ENCODE results near the gene ABL1.
A peak's percentile ranks its signal among the peaks of the same experiment; 100 is the strongest.

Gene ABL1

GRCh38 chr9:130817914-130818313 is 17.1 kb upstream of the ABL1 start:
- Histone ChIP-seq H3K27ac (ENCODE audit: extremely low read depth, low read depth, low read length) (no peak overlapping the region), H3K4me3 (ENCODE audit: low read depth, low read length) (no peak overlapping the region), H3K9me3 (ENCODE audit: control insufficient read depth, insufficient read depth, low read depth, low read length) (no peaks in the 10 kb centered on the region), H3K36me3 (ENCODE audit: control insufficient read depth in 2 of 2, insufficient read depth in 1 of 2, low read length in 2 of 2) (no peaks in the 10 kb centered on the region), H3K4me1 (ENCODE audit: control insufficient read depth, insufficient read depth, low read length) (no peaks in the 10 kb centered on the region)
- TF ChIP-seq ZBTB1 (tag by site-specific recombination; IDR thresholded peaks at IDR 0.05) (no peak), ZNF157 (tag by site-specific recombination; IDR thresholded peaks at IDR 0.05) (no peak), ZNF350 (tag by site-specific recombination; IDR thresholded peaks at IDR 0.05) (no peak), GFI1B (tag by site-specific recombination; IDR thresholded peaks at IDR 0.05) (no peak), CTCF (tag by site-specific recombination; IDR thresholded peaks at IDR 0.05) (no peak), ZBTB20 (tag by site-specific recombination; IDR thresholded peaks at IDR 0.05) (no peak), ZNF18 (tag by site-specific recombination; IDR thresholded peaks at IDR 0.05) (peak; percentile 96), ZNF629 (tag by site-specific recombination; IDR thresholded peaks at IDR 0.05) (no peak), ZNF664 (tag by site-specific recombination; IDR thresholded peaks at IDR 0.05) (no peak)
- POLR2A ChIA-PET: no interaction called here
- CTCF ChIA-PET: interaction anchor here (0.6 to 1.1 kb wide), 2 partner anchors 42 to 51 kb away, joined by 3 to 4 read pairs; no protein-coding TSS in a partner anchor

- CTCF ChIA-PET: interaction anchor here (0.6 kb wide), 1 partner anchor 11 kb away, joined by 4 read pairs; no protein-coding TSS in a partner anchor
- Histone ChIP-seq H3K4me3 (ENCODE audit: low read depth, low read length) (no peak overlapping the region), H3K4me1 (ENCODE audit: control insufficient read depth, insufficient read depth, low read length) (no peaks in the 10 kb centered on the region), H3K27ac (ENCODE audit: extremely low read depth, low read depth, low read length) (no peak overlapping the region), H3K36me3 (ENCODE audit: control insufficient read depth in 2 of 2, insufficient read depth in 1 of 2, low read length in 2 of 2) (no peaks in the 10 kb centered on the region), H3K9me3 (ENCODE audit: control insufficient read depth, insufficient read depth, low read depth, low read length) (no peaks in the 10 kb centered on the region)
- TF ChIP-seq ZBTB8A (tag by site-specific recombination; IDR thresholded peaks at IDR 0.05) (0 out of 2 replicates have a peak, but pooled peaks have one; percentile 11), ZNF366 (tag by site-specific recombination; conservative IDR thresholded peaks at IDR 0.05) (no peak)
- POLR2A ChIA-PET: no interaction called here
These were observed 14.8 kb upstream of the ABL1 start for GRCh38 chr9:130820135-130820738.

GRCh38 chr9:130823435-130823834 is 11.6 kb upstream of the ABL1 start:
- POLR2A ChIA-PET: interaction anchor here (1.4 to 2.2 kb wide), 3 partner anchors 11 to 130 kb away, joined by 3 to 17 read pairs (median 3); partner anchors contain the start of genes ABL1 and EXOSC2
- Histone ChIP-seq H3K9me3 (ENCODE audit: control insufficient read depth, insufficient read depth, low read depth, low read length) (no peaks in the 10 kb centered on the region), H3K36me3 (ENCODE audit: control insufficient read depth in 2 of 2, insufficient read depth in 1 of 2, low read length in 2 of 2) (no peaks in the 10 kb centered on the region), H3K4me3 (ENCODE audit: low read depth, low read length) (no peak overlapping the region), H3K4me1 (ENCODE audit: control insufficient read depth, insufficient read depth, low read length) (no peaks in the 10 kb centered on the region), H3K27ac (ENCODE audit: extremely low read depth, low read depth, low read length) (no peak overlapping the region)
- TF ChIP-seq SCRT2 (tag by site-specific recombination; IDR thresholded peaks at IDR 0.05) (0 out of 2 replicates have a peak, but pooled peaks have one; percentile 43), ZBTB17 (tag by site-specific recombination; IDR thresholded peaks at IDR 0.05) (no peak)
- CTCF ChIA-PET: interaction anchor here (1.0 to 2.4 kb wide), 4 partner anchors 43 to 55 kb away, joined by 3 to 18 read pairs (median 10); no protein-coding TSS in a partner anchor

- ChIA-PET POLR2A (interaction anchor here (1.8 to 2.2 kb wide), 2 partner anchors 10 kb away, joined by 5 to 17 read pairs; partner anchors contain the start of gene ABL1), CTCF (interaction anchor here (0.6 to 2.4 kb wide), 6 partner anchors 42 to 174 kb away, joined by 3 to 18 read pairs (median 6); no protein-coding TSS in a partner anchor)
- Histone ChIP-seq H3K4me1 (ENCODE audit: control insufficient read depth, insufficient read depth, low read length) (no peaks in the 10 kb centered on the region), H3K4me3 (ENCODE audit: low read depth, low read length) (no peak overlapping the region), H3K27ac (ENCODE audit: extremely low read depth, low read depth, low read length) (peak overlapping the region; percentile 42; the same call in 1 of the 2 replicates), H3K36me3 (ENCODE audit: control insufficient read depth in 2 of 2, insufficient read depth in 1 of 2, low read length in 2 of 2) (no peaks in the 10 kb centered on the region), H3K9me3 (ENCODE audit: control insufficient read depth, insufficient read depth, low read depth, low read length) (no peaks in the 10 kb centered on the region)
- TF ChIP-seq ZBTB11 (tag by site-specific recombination; conservative IDR thresholded peaks at IDR 0.05; ENCODE audit: low read depth) (no peak), EGR2 (tag by site-specific recombination; IDR thresholded peaks at IDR 0.05; ENCODE audit: low read depth) (no peak)
These were observed 11.0 kb upstream of the ABL1 start for GRCh38 chr9:130824079-130824478.

All from HEK293 (cell line).